Dedifferentiated amniotic fluid mesenchymal stem cell (primary cell): Measurements from ENCODE around the gene RABGAP1L.
"Not testable (repeated sequence)": the region's sequence is repeated elsewhere in the genome, so short reads cannot be mapped to it uniquely, and the experiment has no call there.

Experiments
- DNase-seq: peaks from one replicate; pipeline ENCODE4 v3.0.0-alpha.2; 2016; ENCODE audit errors: extremely low spot score

The RABGAP1L gene

DNA sequence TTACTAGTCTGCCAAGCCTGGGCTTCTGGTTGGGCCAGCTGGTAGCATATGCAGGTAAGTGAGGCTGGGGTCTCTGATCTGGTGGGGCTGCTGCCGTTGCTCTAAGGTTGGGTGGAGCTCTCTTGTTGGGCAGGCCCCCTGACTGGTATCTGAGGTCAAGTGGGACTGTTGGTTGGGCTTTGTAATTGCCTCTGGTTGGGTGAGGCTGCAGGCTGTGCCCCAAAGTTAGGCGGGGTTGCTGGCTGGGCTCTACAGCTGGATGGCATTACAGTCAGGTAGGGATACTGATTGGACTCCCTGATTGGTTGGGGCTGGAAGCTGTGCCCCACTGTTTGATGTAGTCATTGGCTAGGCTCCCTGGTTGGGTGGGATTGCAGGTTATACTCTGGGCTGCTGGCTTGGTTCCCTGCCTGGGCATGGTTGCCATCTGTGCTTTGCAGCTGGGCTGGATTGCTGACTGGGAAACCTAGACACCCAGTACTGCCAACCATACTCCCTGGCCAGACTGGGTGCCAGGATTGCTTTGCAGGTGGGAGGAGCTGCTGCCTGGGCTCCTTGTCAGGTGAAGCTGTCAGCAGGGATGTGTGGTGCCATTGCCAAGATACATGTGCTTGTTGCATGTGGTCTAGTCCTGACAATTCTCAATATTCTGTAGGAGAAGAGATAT, 130.5 kb downstream of the RABGAP1L start:
- no peak for DNase-seq

DNA sequence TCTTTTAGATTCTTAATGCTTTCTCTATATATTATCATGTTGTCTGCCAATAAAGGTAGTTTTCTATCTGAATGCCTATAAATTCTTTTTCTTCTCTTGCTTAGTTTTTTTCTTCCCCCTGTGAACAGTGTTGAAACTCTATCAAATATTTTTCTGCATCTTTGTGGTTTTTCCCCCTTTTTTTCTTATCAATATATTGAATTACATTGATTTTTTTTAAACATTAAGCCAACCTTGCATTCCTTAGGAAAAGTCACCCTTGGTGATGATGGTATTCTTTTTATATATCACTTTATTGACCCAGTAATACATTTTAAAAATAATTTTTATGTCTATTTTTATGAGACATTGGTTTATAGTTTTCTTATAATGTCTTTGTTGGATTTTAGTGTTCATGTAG, 131.7 kb downstream of the RABGAP1L start:
- no peak for DNase-seq

DNA sequence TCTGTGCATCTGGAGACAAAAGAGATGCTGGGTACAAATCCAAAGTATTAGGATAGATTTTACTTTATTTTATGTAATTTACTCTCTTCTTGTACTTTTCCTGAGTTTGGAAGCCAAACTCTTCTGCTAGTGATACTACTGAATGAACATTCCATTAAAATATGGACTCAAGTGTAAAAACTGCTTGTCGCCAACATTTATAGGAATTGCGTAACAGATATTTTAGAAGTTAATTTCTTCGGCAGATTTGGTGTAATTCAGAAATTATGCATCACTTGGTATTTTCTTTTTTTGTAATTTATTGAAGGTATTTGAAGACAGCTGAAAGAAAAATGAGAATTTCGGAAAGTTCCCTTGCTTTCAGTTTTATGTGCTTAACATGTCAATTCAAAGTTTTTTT, 137.0 kb downstream of the RABGAP1L start:
- DNase-seq = no peak

- no peak for DNase-seq
Observed at GRCh38 chr1:174297351-174297750, 138.0 kb downstream of the RABGAP1L start.

- no peak for DNase-seq
Observed at GRCh38 chr1:174301295-174302077, 142.2 kb downstream of the RABGAP1L start.

DNA sequence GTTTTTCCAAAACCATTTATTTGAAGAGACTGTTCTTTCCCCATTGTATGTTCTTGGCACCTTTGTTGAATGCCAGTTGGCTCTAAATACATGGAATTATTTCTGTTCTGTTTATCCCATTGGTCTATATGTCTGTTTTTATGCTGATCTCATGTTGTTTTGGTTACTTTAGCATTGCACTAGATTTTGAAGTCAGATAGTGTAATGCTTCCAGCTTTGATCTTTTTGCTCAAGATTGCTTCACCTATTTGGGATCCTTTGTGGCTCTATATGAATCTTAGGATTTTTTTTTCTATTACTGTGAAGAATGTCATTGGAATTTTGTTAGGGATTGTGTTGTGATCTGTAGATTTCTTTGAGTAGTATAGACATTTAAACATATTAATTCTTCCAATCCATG, 149.3 kb downstream of the RABGAP1L start:
- no peak for DNase-seq

DNA sequence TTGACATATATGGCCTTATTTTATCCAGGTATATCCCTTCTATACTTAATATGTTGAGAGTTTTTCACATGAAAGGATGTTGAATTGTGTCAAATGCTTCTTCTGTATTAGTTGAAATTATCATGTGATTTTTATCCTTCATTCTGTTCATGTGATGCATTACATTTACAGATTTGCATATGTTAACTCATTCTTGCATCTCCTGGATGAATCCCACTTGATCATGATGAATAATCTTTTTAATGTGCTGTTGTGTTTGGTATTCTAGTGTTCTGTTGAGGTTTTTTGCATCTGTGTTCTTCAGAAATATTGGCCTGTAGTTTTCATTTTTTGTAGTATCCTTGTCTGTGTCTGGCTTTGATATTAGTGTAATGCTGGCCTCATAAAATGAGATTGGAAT, 150.2 kb downstream of the RABGAP1L start:
- DNase-seq = no peak

DNA sequence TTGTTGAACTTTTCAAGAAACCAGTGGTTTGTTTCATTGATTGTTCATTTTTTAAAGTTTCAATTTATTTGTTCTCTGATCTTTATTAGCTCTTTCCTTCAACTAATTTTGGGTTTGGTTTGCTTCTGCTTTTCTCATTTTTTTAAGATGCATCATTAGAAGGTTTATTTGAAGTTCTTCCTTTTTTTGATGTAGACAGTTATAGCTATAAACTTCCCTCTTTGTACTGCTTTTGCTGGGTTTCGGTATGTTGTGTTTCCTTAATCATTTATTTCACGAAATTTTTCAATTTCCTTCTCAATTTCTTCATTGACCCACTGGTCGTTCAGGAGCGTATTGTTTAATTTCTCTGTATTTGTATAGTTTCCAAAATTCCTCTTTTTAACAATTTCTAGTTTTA, 155.1 kb downstream of the RABGAP1L start:
- DNase-seq = no peak

- no peak for DNase-seq
Observed at GRCh38 chr1:174315239-174315638, 155.9 kb downstream of the RABGAP1L start.

DNA sequence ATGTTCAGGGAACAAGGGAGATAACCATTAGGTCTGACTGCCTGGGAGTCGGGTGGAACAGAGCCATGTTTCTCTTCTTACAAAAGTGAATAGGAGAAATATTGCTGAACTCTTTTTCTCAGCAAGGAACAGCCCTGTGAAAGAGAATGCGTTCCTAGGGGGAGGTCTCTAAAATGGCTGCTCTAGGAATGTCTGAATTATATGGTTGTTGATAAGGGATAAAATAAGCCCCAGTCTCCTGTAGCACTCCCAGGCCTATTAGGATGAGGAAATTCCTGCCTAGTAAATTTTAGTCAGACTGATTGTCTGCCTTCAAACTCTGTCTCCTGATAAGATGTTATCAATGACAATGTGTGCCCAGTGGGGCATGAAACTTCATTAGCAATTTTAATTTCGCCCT, 161.6 kb downstream of the RABGAP1L start:
- DNase-seq = not testable (repeated sequence)

DNA sequence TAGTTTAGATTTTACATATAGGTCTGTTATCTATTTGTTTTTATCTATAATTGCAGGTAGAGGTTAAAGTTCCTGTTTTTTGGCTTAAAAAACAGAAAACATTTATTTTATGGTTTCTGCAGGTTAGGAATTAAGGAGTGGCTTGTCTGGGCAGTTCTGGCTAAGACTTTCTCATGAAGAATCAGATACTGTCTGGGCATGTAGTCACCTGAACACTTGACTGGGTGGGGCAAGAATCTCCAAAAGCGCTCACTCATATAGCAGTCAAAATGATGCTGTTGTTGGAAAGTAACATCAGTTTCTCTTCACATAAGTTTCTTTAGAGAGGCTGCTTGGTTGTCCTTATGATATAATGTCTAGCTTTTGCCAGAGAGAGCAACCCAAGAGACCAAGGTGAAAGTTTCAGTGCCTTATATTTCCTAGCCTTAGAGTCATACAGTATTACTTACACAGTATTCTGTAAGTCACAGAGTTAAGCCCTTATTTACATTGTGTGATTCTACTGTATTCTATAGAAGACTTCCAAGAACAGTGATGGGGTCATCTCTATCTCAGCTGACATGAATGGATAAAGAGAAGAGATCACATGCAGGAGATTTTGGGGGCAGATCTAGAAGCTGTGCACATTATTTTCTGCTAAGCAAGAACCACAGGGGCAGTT, 163.0 kb downstream of the RABGAP1L start:
- DNase-seq = no peak

DNA sequence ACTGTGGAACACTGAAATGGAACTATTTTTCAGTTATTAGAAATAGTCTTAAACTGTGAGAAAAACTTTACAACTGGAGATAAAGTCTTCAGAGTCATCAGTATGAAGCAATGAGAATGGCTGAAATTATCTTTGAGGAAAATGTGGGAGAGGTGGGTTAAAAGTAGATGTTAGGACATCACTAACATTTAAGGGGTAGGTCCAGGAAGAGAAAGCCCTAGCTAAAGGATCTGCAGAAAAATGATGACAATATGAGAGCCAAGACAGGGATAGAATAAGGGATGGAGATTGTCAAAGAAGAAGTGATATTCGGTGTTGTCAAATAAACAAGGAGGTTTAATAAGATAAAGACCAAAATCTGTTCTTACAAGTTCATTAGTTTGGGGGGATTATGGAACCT, 165.2 kb downstream of the RABGAP1L start:
- DNase-seq = no peak

DNA sequence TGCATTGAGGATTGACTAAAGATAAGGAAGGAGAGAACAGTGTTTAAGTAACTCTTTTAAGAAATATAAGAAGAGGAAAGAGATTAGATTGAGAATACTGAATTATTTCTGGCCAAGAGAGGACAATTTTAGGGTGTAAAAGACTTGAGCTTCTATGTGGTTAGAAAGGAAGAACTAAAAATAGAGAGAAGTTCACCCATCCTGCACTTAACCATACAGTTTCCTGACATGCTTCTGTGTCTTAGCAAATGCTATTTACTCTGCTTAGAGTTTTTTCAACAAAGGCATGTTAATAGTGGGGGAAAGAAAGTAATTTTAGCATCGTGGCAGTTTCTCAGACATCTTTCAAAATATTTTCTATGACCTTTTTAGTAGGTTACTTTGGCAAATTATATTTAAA, 165.6 kb downstream of the RABGAP1L start:
- DNase-seq = no peak

DNA sequence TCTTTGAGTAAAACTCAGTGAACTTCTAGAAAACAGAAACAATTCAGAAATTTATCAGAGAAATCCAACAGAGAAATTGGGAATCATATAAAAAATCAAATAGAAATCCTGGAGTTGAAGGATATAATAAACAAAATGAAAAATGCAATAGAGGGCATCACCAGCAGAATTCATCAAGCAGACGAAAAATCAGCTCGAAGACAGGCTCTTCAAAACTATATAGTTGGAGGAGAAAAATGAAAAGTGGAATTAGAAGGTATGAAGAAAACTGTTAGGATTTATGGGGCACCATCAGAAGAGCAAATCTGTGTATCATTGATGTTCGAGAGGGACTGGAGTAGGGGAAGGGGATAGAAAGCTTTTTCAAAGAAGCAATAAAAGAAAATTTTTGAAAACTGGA, 167.0 kb downstream of the RABGAP1L start:
- DNase-seq = no peak

DNA sequence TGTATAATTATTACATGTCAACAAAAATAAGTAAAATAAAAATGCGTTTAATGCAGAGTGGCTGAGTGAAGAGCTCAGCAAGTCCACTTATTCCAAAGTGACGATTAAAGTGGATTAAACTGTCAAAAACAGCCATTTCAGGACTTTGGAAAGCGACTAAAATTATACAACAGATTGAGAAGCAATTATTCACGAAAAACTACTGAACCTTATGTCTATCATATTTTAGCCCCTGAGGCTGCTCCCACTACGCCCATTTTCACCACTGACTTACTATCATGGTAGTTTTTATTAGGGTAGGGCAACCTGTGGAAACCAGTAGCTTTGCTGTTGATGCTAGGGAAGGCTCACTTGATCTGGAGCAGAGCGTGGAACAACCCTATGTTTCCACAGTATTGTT, 174.1 kb downstream of the RABGAP1L start:
- no peak for DNase-seq

DNA sequence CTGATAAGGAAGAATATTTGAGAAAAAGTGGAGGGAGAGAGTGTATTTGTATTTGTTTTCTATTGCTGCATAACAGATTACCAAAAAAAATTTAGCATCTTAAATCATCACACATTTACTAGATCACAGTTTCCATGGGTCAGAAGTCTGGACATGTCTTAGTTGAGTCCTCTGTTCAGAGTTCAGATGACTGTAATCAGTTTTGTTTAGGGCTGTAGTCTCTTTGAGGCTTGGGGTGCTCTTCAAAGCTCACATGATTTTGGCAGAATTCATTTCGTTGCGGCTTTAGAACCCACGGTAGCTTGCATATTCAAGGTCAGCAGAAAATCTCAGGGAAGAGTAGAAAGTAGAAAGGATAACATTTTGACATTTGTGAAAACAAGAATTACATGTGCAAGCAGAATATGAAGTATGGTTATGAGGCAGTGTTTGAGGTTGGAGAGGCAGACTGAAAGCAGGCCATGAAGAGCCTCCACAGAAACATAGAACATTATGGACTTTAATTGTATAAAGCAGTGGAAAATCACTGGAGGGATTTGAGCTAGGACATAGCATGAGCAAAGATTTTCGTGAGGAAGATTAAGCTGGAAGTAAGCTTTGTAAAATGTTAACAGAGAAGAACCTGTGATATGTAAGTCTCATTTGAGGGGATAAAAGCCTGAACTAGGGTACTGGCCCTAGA, 177.8 kb downstream of the RABGAP1L start:
- no peak for DNase-seq

DNA sequence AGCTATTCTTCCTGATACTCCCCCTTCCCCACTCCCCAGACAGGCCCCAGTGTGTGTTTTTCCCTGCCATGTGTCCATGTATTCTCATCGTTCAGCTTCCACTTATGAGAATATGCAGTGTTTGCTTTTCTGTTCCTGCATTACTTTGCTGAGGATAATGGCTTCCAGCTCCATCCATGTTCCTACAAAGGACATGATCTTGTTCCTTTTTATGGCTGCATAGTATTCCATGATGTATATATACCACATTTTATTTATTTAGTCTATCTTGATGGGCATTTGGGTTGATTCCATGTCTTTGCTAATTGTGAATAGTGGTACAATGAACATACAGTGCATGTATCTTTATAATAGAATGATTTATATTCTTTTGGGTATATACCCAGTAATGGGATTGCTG, 181.1 kb downstream of the RABGAP1L start:
- not testable (repeated sequence) for DNase-seq

GRCh38 chr1:174344162-174344561, 184.8 kb downstream of the RABGAP1L start:
- DNase-seq = no peak

DNA sequence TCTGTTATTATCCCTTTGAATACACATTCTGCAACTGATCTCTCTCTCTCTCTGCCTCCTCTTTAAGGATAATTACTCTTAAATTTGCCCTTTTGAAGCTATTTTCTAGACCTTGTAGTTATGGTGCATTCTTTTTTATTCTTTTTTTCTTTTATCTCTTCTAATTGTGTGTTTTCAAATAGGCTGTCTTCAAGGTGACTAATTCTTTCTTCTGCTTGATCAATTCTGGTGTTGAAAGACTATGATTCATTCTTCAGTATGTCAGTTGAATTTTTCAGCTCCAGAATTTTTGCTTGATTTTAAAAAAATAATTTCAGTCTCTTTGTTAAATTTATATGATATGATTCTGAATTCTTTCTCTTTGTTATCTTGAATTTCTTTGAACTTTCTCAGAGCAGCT, 192.8 kb downstream of the RABGAP1L start:
- DNase-seq = no peak

DNA sequence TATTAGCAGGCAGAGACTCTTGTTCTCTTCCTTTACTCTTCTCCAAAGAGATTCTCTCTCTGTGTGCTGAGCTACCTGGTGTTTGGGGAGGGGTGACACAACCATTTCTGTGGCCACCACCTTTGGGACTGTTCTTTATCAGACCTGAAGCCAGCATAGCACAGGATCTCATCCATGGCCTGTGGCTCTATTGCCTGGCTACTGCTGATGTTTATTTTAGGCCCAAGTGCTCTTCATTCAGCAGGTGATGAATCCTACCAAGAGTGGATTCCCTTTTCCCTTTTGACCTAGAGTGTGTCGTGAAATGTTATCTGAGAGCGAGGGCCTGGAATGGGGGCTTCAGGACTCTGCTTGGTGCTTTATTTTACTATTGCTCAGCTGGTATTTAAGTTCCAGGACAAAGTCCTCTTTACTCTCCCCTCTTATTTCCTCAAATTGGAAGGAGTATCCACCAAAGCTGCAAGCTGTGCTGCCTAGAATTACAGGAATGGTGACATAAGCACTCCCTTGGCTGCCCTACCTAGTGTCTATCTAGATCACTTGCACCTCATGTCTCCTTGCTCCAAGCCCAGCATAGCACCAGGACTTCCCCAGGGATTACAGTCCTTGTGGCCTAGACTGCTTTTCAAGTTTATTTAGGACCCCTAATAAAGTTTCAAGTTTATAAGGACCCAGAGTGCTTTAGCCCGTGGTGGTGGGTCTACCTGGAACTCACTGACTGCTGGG, 193.7 kb downstream of the RABGAP1L start:
- no peak for DNase-seq

- no peak for DNase-seq
Observed at GRCh38 chr1:174358344-174358743, 199.0 kb downstream of the RABGAP1L start.
